HG03097 (cell line): ENCODE results near the gene PDE7B.

Source experiments
- ATAC-seq: cut with Tn5 transposase; IDR thresholded peaks from one replicate; pipeline ENCODE4 v1.9.1; 2021; ENCODE audit not compliant: unreplicated experiment, low FRiP score

The PDE7B gene

DNA sequence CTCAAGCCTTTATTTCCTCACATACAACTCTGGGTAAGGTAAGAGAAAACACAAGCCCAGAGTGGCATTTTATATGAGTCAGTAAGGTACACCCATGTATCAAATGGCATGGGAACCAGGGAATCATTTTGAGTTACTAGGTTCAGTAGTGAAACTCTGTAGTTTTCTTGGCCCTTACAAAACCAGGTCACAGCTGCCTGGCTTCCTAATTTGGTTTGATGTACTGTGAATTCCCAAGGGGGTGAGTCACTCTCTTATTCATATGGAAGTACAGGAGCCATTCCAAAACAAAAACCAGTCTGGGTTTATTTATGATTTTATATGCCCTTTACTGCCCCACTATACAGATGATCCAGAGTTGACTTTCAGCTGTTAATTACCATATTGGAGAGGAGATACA is 70.7 kb downstream of the PDE7B start:
- no peak for ATAC-seq

DNA sequence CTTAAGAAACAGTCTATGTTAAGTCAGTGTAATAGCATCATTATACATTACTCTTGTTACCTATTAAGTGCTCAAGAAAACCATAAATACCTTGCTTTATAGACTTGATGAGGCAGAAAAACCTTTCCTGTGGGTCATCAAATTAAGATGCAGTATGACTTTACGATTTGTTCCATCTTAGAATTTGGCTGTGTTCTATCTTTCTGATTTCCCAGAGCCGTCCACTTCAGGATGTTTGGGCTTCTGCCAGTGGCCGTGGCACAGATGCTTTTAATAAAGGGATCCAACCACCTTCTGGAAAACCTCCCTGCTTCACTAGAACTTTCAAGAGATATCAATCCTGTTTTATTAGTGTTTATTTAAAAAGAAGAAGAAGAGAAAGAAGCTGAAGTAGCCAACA is 71.2 kb downstream of the PDE7B start:
- ATAC-seq = no peak

DNA sequence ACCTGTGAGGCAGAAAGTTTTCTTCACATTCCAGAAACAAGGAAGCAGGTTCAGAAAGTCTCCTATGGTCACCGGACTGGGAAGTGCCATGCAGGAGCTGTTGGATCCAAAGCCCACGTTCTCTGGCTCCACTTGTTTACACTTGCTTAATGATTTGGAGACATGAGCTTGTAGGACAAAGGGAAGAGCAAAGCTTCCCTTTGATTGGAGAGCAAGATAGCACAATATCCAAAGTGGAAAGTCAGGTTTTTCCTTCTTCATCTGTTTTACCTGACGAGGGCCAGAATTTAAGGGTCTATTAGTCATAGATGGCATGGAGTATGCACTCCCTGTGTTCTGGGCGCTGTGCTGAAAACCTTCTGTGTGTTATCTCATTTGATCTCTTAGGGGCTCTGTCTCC is 81.2 kb downstream of the PDE7B start:
- ATAC-seq = no peak

DNA sequence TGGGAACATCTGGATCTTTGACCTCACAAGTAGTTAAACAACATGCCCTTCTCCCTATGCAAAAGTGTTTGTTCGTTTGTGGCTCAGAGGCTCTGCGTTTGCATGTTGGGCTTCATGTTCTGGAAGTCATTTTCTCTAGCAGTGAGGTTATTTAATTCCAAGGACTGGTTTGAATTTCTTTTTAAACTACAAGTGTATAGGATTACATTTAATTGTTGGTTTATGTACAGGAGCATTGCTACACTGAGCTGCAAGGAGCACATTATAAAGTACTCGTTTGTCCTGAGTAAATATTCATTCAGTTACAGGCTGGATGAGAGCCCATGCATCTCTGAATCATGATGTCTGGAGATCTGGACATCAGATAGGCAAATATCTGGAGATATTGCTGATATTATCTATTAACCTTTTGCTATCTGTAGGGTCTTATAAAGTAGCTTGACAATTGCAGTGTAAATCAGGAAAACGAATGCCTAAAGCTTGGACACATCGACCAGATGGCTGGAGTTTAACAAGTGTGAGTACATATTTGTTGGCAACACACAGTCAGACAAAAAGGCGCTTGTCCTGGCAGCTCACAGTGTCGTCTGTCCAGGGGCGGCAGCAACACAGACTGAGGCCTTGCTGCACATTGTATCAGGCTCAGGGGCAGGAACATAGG is 84.6 kb downstream of the PDE7B start:
- no peak for ATAC-seq

DNA sequence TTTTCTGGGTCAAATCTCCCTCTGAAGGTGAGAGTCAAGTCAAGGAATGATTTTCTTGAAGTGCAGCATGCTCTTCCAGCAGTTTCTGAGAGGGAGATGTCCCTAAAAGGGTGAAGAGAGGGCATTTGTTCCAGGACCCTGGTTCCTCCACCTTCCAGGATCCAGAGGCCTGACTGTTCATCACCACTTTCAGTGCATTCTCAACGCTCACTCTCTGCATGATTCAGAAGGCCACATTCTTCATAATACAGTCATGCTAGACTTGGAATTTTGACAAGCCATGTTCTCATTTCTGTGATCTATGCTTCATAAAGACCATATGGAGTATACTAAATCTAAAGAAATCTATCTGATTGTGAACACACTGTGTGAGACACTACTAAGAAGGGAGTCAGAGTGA is 85.1 kb downstream of the PDE7B start:
- no peak for ATAC-seq

DNA sequence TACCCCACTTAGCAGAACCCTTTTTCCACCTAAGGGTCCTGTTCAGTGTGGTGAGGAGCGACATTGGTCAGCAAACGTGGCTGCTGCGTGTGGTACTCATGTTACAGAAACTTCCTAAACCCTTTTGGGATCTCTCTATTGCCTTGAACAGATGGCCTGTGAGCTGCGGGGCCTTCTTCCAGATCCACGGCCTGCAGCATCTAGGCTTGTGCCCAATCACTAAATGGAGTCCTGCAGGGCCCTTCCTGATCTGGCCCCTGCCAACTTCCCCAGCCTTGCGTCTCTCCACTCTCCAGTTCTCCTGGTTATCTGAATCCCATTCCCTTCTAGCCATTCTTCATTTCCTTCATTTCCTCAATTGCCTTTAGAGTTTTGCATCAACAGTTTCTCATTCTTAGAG is 85.6 kb downstream of the PDE7B start:
- ATAC-seq = no peak

DNA sequence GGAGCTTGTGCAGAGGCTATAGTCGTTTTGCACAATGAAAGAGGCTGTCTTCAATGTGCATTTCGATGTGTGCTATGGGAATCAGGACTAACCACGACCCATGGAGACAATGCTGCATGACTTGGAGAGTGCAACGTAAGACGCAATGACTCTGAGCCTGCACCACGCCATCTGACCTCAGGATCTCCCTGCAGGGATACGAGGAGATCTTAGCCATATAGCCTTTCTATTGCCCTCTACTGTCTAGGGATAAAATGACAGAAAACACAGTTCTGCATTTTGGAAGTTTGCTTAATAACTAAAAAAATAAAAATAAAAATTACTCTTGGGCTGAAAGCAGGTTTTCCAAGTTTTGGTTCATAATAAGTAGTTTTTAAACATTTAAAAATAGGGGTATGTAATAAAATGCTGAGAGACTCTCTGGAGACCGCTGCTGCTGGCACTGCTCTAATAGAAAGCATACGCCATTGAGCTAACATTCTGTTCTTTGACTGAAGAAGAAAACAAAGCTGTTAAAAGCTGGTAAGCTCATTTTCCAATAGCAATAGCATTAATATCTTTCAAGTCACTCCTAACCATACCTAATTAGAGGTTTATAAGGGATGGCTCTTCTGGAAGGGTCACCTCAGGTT is 87.2 kb downstream of the PDE7B start:
- no peak for ATAC-seq

DNA sequence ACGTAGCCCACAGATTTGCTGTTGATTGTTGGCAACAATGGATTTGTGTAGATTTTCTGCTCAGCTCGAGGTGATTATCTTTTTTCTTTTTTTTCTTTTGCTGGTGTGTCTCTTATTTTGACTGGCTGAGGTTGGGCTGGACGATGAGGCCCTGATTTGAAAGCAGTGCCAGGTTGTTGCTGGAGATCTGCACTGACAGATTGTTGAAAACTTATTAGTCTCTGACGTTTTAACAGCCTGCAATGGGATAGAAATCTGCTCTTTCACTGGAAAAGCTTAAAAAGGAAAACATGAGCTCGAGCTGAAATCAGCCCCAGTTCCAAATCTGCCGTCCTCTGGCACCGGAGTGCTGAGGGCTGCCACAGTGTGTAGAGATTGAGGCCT is 87.7 kb downstream of the PDE7B start:
- ATAC-seq = no peak

DNA sequence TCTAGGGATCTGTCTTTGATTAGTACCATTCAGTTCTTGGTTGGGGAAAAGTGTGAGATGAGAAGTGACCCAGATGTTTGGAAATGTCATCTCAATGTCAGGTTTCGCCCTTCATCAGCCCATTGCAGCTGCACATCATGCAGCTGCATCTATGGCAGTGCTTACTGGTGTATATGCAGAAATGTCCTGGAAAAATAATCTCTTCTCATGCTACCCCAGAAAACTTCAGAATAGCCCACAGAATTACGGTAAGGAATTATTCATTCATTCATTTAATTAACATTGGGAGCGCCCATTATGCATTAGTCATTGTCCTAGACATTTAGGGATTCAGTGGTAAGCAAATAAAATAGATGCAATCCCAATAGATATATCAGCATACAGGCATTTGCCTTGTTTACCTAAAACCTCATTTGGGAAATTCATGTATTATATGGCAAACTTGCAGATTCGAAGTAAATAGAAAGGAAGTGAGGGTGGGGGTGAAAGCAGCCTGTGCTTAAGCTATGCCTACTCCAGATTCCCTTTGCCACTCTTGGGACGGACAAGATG is 89.2 kb downstream of the PDE7B start:
- no peak for ATAC-seq

DNA sequence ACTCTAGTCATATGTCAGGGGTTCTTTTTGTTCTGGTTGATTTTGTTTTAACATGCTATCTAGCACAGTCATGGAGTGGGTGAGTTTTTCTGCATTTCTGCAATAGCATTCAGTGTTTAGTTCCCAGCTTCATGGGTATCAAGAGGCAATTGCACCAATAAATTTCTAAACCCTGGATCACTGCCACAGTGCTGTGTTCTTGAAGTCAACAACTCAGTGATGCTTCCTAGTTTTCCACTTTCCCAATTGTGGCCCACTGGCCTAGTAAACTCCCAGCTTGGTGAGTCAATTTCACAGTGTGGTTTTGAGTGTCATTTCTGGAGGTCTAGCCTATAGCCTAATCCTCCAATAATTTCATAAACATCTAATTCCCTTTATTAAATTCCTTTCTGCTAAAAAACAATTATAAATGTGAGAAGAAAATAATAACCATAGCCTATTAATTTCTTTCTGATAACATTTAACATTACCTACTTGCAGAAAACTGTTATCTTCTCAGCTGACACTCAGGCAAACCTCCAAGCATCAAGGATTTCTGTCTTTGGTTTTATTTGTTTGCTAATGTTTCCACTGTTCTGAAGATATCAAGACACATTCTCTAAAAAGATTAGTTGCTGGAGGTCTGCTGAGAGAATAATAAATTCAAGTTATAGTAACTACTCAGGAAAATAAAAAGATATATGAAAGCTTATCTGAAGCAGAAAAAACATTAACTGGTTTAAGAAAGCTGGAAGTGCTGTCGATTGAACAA is 89.9 kb downstream of the PDE7B start:
- no peak for ATAC-seq

DNA sequence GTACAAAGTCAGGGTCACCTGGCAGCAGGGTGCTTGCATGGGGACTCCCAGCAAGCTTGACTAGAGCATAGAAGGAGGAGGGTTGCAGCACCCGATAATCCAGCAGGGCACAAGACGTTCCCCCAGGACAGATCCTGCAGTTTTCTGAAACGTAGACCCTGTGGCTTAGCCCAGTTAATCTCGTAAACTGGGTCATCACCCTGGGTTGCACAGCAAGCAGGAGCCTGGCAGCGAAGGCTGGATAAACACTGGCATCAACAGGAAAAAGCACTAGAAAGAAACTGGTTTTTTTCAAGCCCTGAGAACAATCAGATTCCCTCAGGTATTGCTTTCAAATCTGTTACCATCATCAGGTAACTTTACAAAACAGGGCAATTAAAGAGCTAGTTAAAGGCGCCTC is 92.6 kb downstream of the PDE7B start:
- ATAC-seq = no peak

DNA sequence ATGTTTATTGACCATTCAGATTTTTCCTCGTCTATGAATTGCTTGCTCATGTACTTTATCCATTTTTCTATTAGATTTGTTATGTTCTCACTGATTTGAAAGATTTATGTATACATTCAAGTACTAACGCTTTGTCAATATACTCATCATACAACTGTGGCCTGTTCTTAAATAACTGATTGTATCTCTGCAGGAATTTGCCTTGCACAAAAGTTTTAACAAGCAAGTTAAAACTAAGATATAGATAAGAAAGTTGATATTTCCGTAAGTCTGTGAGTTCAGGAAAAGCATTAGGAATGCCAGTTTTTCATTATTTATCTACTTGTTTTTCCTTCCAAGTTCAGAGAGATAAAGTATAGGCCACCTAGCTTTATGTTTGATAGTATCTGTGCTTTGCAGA is 95.2 kb downstream of the PDE7B start:
- ATAC-seq = no peak

DNA sequence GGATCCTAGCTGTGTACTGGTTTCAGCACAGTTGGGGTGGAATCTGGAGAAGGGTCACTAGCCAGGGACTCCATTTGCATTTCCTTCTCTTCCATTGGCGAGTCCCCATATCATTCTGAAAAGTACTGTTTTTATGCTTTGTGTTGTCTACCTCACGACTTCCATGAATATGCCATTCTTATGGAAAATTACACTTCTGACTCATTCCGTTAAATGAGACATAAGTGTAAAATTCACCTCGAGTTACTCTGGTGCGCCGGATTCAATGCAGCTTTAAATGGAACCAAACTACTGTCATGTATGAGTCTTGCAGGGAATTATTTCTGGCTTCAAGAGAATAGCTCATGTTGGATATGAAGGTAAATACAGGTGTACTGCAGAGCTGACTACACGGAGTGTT is 99.2 kb downstream of the PDE7B start:
- ATAC-seq = no peak

DNA sequence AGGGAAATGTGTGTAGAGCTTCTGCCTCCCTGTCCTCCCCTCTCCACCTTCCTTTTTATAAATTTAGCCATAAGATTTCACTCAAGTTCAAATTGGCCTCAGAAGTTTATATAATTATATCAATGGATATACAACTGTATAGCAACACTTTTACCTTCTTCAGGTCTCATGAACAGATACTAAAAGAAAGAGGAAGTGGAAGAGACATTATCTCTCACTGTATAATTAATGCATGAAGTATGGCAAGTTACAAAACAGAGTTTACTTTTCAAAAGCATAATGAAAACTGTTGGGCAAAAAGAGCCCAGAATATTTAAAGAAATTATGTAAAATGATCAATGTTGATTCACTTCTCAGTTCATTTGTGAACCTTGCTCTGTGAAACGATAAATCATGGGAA is 99.7 kb downstream of the PDE7B start:
- ATAC-seq = no peak

DNA sequence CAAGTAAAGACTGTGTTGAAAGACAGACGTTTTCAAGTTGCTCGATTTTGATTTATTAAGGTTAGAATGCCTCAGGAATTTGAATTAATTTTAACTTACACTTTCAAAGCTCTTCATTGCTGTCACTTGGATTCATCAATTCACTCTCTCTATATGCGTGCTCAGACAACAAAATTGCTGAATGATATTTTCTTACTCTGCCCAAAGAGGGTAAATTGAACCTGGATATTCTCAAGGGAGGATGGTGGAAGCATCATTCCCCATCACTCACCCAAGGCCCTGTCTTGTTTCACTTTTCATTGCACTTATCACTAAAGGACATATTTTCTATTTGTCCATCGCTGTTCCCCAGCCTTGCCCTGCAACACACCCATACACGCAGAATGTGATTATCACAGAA is 102.3 kb downstream of the PDE7B start:
- ATAC-seq = no peak

DNA sequence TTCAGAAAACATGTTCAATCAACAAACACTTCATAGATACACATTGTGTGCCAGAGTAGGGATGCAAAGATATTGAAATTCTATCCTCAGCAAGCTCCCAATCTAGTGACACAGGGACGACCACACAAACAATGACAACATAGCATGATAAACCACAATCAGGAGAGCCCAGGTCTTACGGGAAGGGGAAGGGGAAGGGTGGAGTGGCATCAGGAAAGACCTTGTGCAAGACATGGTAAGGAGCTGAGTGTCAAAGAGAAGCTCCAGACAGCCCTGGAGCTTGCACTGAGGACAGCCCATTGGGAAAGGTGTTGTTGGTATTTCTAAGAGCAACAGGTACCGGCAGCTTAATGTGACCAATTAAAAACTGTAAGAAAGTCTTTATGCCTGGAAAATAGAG is 103.6 kb downstream of the PDE7B start:
- ATAC-seq = no peak

DNA sequence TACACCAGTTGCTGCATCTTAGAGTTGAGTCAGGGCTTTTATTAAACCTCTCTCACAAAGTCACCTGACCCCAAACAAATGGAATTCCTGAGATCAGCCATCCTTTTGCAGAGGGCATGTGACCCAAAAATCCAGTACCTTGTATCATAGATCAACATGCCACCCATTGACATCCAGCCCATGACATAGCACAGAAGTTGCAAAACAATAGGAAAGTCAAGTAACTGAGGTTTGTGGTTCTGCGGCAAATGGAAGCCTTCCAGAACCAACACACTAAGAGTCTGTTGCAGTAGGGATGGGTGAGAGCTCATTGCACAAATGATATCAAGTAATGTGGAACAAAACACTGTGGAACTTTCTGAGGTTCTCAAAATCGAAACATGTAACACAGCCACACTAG is 111.2 kb downstream of the PDE7B start:
- ATAC-seq = no peak

DNA sequence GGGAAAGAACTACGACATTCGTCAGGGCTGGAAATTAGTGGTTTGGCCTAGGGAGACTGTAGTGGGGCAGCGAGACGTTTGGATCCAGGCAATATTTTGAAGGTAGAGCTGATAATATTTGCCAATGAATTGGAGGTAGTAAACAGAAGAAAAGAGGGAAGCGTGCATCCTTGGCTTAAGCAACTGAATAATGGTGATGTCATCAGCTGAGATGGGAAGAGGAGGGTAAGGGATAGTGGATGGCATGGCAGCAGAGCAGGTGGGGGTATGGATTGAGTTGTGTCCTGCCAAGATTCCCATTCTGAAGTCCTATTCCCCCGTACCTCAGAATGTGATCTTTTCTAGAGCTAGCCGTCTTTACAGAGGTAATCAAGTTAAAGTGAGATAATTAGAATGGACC is 119.2 kb downstream of the PDE7B start:
- no peak for ATAC-seq

DNA sequence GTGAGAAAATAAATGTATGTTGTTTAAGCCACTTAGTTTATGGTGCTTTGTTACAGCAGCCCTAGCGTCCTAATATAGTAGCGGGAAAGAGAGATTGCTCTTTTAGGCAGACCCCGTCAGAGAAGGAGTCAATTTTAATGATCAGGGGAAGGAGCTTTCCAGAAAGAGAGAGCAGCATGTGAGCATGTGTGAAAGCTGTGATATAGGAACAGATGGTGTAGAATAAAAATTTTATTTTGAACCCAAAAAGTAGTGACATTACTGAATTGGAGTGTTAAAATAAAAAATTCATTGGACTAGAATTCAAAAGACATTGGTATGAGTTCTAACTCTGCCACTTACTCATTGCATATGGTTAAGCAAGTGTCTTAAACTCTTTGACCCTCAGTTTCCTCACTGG is 119.8 kb downstream of the PDE7B start:
- ATAC-seq = no peak

DNA sequence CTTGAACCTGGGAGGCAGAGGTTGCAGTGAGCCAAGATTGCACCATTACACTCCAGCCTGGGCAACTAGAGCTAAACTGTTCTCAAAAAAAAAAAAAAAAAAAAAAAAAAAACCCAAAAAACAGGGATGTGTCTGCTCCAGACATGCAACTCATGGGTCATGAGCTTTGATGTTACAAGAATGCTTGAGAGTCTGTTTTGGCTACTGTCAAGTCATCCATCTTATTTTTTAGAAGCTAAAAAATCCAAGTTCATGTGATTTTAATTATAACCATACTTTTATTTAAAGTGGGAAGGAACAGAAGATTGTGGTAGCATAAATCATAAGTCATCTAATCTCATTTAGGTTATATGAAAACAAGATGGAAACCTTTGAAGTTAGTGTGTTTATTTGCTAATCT is 120.6 kb downstream of the PDE7B start:
- ATAC-seq = no peak

DNA sequence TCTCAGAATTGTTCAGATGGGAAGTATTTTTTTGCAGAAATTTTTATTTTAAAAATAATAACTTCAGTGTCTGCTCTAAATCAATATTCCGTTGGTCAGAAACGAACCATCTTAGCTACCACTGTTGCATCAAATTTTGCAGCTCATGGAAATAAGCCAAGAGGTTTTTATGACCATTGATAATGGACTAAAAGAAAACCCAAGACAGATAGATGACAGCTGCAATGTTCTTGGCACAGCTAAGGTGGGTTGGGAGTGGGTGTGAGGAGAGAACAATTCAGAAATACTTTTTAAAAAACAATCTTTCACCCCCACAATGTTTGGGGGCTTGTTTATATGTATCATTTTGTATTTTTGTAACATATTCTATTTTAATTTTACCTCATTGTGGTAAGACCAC is 121.1 kb downstream of the PDE7B start:
- no peak for ATAC-seq

DNA sequence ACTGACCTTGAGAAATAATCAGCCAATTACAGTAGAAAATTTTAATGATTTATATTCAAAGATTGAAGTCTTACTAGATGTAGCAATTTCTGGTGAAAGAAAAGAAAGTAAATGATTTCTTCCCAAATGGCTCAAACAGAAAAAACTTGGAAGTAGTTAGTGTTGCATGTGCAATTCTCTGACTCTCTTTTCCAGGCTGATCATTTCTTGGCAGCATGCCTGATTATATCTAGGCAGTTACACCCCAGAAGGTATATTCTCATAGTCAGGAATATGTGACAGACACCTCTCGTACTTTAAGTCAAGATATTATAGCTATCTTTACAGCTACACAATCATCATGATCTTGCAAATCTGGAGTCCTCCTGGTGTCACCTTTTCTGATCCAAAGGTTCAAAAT is 122.9 kb downstream of the PDE7B start:
- ATAC-seq = no peak
